Measurements from ENCODE around the gene PCARE. TPM values are rescaled to one million over a fixed set of nuclear protein-coding genes. Genes with fewer than 3 reads are reported as not detected.
A peak's percentile ranks its signal among the peaks of the same experiment; 100 is the strongest.

PCARE gene
- not detected for total RNA-seq

DNA sequence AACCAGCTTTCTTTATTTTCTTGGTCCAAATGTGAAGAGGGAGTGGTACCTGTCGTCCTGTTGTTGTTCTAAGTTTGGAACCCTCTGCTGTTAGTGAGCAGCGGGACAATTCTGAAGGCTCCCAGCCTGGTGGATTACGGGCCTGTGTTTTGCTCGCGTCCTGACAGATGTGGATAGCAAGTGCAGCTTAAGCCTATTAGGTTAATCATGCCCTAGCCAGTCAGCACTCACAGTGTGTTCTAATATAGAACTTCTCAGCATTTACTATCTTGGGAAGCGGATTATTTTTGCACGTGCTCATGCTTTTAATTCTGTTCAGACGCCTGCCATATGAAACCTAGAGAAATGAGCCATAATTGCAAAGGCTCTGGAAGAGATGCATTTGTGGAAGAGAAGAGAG lies at the start of gene PCARE:
Gene PCARE, minus strand, starts transcription at position 113 of the 400 bp plus-strand sequence. CDS start 262 bp downstream, outside the sequence.
- H3K9me3 ChIP-seq, result no peaks in the 10 kb centered on the region
- WGBS, result 79% methylated on average over 8 of the region's 8 CpGs
- H3K36me3 ChIP-seq, result no peaks in the 10 kb centered on the region
- no peak within 1 kb of the TSS for H3K4me3 ChIP-seq
- H3K27me3 ChIP-seq (replicated peaks; ENCODE audit: insufficient read depth), result no peaks in the 10 kb centered on the region
- H3K27ac ChIP-seq, result no peak within 1 kb of the TSS
- no peak for DNase-seq (ENCODE audit: low spot score)
- TF ChIP-seq POLR2AphosphoS5 (IDR thresholded peaks at IDR 0.05), result no peak
- intact Hi-C loops (cut with DNase I), result no loop called here
- H3K4me1 ChIP-seq (replicated peaks), result no peaks in the 10 kb centered on the region

DNA sequence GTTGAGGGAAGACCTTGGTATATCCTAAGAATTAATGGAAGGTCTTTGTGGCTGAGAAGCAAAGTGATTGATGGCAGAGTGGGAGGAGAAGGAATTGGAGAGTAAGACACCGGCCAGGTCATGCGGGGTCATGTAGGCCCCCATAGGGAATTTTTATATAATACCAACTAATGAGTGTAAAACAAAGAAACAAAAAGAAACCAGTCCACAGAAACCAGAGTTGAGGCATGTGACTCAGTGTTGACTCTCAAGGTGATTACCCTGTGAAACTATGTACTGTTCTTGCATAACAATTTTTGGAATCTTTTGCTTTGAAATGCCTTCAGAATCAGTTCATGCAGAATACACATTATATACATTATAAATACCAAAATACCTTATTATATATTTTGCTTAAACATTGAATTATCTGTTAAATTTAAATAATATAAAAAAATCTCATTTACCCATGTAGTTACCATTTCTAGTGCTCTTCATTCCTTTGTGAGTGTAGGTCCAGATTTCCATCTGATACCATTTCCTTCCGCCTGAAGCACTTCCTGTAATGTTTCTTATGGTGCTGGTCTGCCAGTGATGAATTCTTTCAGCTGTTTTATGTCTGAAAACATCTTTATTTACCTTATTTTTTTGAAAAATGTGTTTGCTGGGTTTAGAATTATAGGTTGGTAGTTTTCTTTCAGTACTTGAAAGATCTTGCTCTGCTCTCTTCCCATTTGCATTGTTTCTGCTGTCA lies 49.5 kb upstream of the PCARE start:
- intact Hi-C loops (cut with DNase I), result no loop called here
- Histone ChIP-seq H3K36me3 (no peaks in the 10 kb centered on the region), H3K27ac (no peak overlapping the region), H3K9me3 (no peaks in the 10 kb centered on the region), H3K4me1 (replicated peaks) (no peaks in the 10 kb centered on the region), H3K27me3 (replicated peaks; ENCODE audit: insufficient read depth) (no peaks in the 10 kb centered on the region), H3K4me3 (no peak overlapping the region)
- TF ChIP-seq, protein P1, sequence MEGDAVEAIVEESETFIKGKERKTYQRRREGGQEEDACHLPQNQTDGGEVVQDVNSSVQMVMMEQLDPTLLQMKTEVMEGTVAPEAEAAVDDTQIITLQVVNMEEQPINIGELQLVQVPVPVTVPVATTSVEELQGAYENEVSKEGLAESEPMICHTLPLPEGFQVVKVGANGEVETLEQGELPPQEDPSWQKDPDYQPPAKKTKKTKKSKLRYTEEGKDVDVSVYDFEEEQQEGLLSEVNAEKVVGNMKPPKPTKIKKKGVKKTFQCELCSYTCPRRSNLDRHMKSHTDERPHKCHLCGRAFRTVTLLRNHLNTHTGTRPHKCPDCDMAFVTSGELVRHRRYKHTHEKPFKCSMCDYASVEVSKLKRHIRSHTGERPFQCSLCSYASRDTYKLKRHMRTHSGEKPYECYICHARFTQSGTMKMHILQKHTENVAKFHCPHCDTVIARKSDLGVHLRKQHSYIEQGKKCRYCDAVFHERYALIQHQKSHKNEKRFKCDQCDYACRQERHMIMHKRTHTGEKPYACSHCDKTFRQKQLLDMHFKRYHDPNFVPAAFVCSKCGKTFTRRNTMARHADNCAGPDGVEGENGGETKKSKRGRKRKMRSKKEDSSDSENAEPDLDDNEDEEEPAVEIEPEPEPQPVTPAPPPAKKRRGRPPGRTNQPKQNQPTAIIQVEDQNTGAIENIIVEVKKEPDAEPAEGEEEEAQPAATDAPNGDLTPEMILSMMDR (IDR thresholded peaks at IDR 0.05), result no peak
- TF ChIP-seq POLR2AphosphoS5 (IDR thresholded peaks at IDR 0.05) (no peak), POLR2A (IDR thresholded peaks at IDR 0.05) (no peak)
- 92% methylated on average over 3 of the region's 3 CpGs for WGBS
- no peak for DNase-seq (ENCODE audit: low spot score)

DNA sequence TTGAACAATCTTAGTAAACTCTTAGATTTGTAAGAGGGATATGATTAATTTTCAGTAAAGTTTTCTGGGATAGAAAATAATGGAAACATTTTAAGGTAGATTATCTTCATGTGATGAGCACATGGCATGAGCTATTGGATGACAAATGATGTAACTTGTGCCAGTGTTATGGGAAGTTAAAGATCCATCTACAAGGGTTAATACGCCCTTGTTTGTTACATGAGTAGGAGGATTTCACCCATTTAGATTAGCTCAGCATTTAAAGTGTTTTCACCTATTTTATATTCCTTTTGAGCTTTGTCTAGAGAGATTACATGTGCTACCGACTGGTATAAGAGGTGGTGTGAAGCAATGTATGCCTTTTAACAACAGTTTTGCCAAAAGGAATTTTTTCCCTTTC lies 46.5 kb upstream of the PCARE start:
- no peak for DNase-seq (ENCODE audit: low spot score)
- H3K27me3 ChIP-seq (replicated peaks; ENCODE audit: insufficient read depth), result no peaks in the 10 kb centered on the region
- H3K36me3 ChIP-seq, result no peaks in the 10 kb centered on the region
- H3K27ac ChIP-seq, result no peak overlapping the region
- intact Hi-C loops (cut with DNase I), result no loop called here
- WGBS, result 90% methylated on average over 2 of the region's 2 CpGs
- H3K4me3 ChIP-seq, result no peak overlapping the region
- H3K4me1 ChIP-seq (replicated peaks), result peaks cover 4% of the 10 kb centered on the region
- no peaks in the 10 kb centered on the region for H3K9me3 ChIP-seq
- TF ChIP-seq, protein P1 (IDR thresholded peaks at IDR 0.05), result no peak
- no peak for TF ChIP-seq POLR2A (IDR thresholded peaks at IDR 0.05)
- TF ChIP-seq POLR2AphosphoS5 (IDR thresholded peaks at IDR 0.05), result no peak

DNA sequence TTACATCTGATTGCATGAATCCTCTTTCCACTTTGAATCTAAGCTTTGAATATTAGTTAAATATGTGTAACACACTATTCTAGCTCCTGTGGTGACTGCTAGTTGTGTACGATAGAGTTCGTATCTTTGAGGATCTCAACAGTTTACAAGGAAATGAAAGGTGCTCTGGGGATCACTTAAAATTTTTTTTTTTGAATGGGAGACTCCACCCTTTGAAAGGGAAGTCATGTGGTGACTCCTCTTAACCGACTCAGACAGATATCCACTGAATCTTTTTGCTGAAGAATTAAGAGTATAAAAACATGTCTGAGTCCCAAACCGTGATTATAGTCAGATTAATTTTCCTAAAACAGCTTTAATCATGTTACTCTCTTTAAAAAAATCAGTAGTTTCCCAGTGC lies 44.9 kb upstream of the PCARE start:
- Histone ChIP-seq H3K36me3 (no peaks in the 10 kb centered on the region), H3K4me3 (no peak overlapping the region), H3K27ac (no peak overlapping the region), H3K27me3 (replicated peaks; ENCODE audit: insufficient read depth) (no peaks in the 10 kb centered on the region), H3K9me3 (no peaks in the 10 kb centered on the region), H3K4me1 (replicated peaks) (peaks cover 4% of the 10 kb centered on the region)
- intact Hi-C loops (cut with DNase I), result loop anchor here (10.0 kb wide), 2 partner anchors 54 to 104 kb away; no protein-coding TSS in a partner anchor
- no peak for DNase-seq (ENCODE audit: low spot score)
- WGBS, result 71% methylated on average over 4 of the region's 4 CpGs
- TF ChIP-seq POLR2A (IDR thresholded peaks at IDR 0.05) (no peak), POLR2AphosphoS5 (IDR thresholded peaks at IDR 0.05) (no peak)
- TF ChIP-seq, protein P1 (IDR thresholded peaks at IDR 0.05), result no peak

DNA sequence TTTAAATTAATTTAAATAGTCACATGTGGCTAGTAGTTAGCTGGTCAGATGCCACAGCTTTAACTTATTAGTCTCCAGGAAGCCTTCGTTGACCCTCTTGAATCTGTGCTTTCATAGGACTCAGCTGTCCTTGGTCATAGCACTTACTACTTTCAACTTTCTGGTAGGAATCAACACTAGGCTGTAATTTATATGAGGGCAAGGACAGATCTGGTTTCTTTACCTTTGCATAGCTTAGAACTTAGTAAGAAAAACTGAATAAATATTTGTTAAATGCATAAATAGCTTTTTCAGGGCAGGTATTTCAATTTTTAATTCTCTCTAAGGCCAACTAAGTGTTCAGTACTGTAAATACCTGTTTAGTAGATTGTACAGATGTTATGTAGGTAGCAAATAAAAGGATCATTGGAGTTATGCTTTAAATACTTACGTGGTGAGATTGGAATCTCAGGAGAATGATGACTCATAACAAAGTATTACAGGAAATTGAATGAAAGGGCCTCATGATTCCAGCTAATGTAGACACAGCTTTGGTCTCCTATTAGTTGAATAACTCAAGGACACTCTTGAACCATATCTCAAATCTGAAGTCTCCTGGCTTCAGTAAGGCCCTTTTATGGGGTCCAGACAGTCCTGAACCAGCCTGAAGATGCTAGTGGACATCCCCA lies 43.4 kb upstream of the PCARE start:
- no peak for DNase-seq (ENCODE audit: low spot score)
- H3K27me3 ChIP-seq (replicated peaks; ENCODE audit: insufficient read depth), result no peaks in the 10 kb centered on the region
- peaks cover 4% of the 10 kb centered on the region for H3K4me1 ChIP-seq (replicated peaks)
- intact Hi-C loops (cut with DNase I), result loop anchor here (10.0 kb wide), 2 partner anchors 53 to 103 kb away; no protein-coding TSS in a partner anchor
- TF ChIP-seq POLR2AphosphoS5 (IDR thresholded peaks at IDR 0.05) (peak; percentile 42), POLR2A (IDR thresholded peaks at IDR 0.05) (no peak)
- no peaks in the 10 kb centered on the region for H3K36me3 ChIP-seq
- H3K9me3 ChIP-seq, result no peaks in the 10 kb centered on the region
- no peak overlapping the region for H3K4me3 ChIP-seq
- 54% methylated on average over 2 of the region's 2 CpGs for WGBS
- H3K27ac ChIP-seq, result peak overlapping the region; percentile 80 to 89

Data from prostate gland (tissue), 2 donors.